NCI-H1694 treated with DMSO at 0.1 percent for 48 hours (cell line): ENCODE results near the gene DGKD.

Experiments
- DNase-seq: peaks from one replicate; lab custom pipeline; 2025; lab: John Stamatoyannopoulos, UW

Gene DGKD

GRCh38 chr2:233338812-233339368 is 15.4 kb upstream of the DGKD start:
- no peak for DNase-seq

DNA sequence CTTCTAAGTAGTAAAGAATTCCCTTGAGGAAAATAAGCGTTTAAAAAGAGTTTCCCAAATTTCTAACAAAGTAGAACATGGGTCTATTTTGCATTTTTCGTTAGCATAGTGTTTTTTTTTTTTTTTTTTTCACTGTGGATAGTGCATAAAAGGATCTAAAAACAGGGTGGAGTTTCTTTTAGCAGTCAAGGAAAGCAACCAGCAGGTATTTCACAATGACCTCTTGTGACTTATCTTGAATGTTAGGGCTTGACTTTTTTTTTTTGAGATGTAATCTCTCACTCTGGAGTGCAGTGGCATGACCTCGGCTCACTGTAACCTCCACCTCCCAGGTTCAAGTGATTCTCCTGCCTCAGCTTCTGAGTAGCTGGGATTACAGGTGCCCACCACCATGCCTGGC is 14.9 kb upstream of the DGKD start:
- DNase-seq, result no peak

DNA sequence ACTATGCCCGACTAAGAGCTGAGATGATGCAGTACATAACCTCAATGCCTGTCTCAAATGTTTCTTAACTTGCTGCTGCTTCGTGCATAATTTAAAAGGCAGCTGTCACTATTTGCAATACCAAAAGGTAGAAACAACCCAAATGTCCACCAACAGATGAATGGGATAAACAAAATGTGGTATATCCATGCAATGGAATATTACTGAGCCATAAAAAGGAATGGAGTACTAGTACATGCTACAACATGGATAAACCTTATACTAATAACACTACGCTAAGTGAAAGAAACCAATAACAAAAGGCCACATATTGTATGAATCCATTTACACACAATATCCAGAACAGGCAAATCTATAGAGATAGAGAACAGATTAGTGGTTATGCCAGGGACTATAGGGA is 13.0 kb upstream of the DGKD start:
- no peak for DNase-seq

DNA sequence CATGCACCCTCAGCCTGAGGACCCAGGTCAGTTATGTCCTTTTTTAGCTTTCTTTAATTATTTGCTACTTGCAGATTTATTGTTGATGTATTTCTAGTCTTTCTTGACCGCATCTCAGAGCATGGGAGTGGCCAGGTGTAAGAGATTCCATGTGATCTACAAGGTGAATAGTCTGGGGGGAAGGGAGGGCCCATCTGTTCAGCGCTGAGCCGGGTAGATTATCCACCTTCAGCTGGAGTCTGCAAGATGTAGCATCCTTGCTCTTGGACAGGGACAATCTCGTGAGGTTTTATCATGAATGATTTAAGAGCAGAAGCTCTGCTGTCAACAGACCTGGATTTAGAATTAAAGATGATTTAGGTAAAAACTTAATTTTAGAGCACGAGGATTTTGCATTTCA is 12.0 kb upstream of the DGKD start:
- DNase-seq, result no peak

DNA sequence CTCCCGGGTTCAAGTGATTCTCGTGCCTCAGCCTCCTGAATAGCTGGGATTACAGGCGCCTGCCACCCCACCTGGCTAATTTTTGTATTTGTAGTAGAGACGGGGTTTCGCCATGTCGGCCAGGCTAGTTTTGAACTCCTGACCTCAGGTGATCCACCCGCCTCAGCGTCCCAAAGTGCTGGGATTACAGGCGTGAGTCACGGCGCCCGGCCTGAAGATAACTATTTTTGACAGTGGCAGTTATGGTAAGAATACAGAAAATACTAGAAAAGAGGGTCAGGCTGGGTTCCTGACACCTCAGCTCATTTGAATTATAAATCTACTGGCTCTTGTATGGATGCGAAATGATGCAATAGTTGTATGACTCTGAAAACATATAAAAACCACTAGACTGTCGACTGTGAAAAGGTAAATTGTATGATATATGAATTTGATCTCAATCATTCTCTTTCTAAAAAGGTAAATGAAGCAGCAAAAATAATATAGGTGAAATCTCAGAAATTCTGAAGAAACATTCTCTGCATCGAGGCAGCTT is 11.1 kb upstream of the DGKD start:
- DNase-seq, result no peak

DNA sequence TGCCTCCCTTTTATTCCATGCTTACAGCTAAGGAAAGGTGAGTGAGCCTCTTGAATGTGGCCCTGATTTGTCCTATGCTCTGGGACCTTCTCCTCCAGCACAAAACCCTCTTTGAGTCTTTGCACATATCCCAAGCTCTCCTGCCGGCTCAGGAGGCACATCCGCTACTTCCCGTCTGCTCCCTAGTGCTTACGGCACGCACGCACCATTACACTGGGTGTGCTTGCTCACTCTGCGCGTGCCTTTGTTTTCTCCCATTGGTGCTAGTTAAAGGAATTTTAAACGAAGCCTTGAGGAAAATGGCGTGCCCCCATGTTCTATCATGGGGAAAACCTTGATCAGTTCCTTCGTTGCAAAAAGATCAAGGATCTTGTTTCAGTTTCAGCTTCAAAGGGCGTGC is 7.9 kb upstream of the DGKD start:
- no peak for DNase-seq

- DNase-seq, result no peak
These were observed 7.4 kb upstream of the DGKD start for GRCh38 chr2:233346930-233347329.

GRCh38 chr2:233349005-233349998 is 5.0 kb upstream of the DGKD start:
- no peak for DNase-seq

GRCh38 chr2:233350708-233351107 is 3.6 kb upstream of the DGKD start:
- DNase-seq, result no peak

GRCh38 chr2:233351423-233351822 is 2.9 kb upstream of the DGKD start:
- DNase-seq, result no peak

- no peak for DNase-seq
These were observed 2.0 kb upstream of the DGKD start for GRCh38 chr2:233352141-233352842.

GRCh38 chr2:233353101-233353768 is 1.1 kb upstream of the DGKD start:
- DNase-seq, result no peak

- no peak for DNase-seq
These were observed 218 bp downstream of the DGKD start for GRCh38 chr2:233354500-233354924.

- peak; percentile 15 for DNase-seq
These were observed 779 bp downstream of the DGKD start for GRCh38 chr2:233354971-233355574.

DNA sequence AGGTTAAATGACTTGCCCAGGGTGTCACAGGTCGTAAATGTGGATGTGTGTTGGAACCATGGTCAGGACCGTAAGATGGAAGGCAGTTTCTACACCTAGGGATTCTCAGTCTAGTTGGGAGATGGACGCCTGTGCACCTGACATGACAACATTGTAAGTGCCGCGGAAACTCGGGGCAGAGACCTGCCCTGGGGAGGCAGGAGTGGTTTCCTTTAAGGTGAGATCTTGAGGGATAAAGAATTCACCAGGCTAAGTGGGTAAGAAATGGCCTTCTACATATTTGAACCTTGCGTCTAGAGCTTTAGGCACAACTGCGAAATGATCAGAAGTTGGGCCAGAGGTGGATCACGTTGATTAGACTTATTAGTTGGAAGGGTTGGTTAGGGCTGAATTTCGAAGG is 1.6 kb downstream of the DGKD start:
- DNase-seq, result no peak

DNA sequence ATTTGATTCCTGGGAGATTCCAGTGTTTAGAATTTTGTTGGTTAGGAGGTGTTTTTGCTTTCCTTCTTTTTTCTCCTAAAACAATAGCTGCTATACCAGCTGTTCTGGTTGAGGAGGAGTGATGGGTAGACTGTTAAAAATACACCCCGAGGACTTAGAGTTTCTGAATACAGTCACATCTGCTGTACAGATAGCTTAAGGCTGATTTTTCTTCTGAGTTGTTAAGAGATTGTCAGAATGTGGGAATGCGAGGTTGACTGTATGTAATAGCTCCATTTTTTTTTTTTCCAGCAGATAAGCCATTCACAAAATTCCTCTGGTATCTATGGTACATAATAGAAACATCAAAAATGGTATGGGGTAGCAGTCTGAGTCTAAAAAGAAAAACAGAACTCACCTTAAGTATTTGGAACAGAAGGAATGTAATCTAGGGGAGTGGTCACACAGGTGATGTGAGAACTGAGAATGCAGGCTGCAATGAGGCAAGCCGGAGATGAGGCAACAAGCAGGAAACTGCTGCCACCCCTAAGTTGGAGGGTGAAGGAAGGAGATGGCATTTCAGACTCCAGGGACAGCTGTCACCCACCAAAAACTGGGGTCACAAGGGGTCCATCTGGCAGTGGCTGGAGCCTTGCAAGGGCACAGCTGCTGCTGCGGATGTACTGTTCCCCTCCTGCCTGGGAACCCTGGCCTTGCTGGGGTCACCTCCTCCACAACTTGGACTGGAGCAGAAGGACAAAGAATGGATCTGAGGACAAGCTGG is 2.4 kb downstream of the DGKD start:
- DNase-seq, result no peak

GRCh38 chr2:233358335-233358734 is 4.0 kb downstream of the DGKD start:
- no peak for DNase-seq

- no peak for DNase-seq
These were observed 4.7 kb downstream of the DGKD start for GRCh38 chr2:233358947-233359346.

- DNase-seq, result no peak
These were observed 5.5 kb downstream of the DGKD start for GRCh38 chr2:233359823-233360222.

GRCh38 chr2:233360771-233361176 is 6.5 kb downstream of the DGKD start:
- DNase-seq, result no peak

DNA sequence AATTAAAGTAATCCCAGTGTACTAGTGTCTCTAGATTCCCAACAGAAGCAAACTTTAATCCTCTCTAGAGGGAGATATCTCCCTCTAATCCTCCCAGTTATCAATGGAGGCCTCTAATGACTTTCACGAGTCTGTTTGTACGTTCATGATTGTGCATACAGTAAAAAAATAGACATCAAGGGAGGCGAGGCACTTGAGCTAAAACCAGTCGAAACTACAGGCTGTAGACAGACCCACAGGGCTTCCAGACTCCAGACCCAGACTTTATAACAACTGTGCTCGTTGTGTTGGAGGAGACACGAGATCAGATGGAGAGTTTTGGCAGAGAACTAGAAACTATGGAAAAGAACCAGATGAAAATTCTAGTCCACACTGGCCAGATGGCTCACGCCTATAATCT is 7.0 kb downstream of the DGKD start:
- no peak for DNase-seq
